Measurements from ENCODE around the gene RHBG.

RHBG gene

DNA sequence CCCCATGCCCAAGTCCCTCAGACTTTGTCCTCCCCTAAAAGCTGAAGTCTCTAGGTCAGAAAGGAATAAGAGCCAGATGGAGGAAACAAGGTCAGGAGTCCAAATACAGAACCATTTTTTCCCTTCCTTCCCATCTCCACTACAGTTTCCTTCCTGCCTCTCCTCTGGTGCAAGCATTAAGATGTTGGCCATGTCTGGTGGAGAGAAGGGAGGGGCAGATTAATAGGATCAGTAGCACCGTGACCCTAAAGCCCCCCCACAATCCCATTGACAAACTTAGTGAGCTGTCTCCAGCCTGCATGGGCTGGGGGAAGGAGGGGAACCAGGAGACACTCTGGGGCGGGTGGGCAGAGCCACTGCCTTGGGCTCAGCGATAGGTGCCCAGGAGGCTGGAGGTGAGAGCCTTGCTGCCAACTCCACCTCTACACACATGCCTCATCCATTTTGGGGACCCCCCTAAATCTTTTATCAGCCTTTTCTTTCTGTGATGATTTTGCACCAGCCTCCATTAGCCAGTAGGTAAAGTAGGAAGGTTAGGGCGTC lies 59.8 kb downstream of the RHBG start:
- no peak for DNase-seq

- no peak for DNase-seq
These were observed 60.5 kb downstream of the RHBG start for GRCh38 chr1:156429313-156430060.

DNA sequence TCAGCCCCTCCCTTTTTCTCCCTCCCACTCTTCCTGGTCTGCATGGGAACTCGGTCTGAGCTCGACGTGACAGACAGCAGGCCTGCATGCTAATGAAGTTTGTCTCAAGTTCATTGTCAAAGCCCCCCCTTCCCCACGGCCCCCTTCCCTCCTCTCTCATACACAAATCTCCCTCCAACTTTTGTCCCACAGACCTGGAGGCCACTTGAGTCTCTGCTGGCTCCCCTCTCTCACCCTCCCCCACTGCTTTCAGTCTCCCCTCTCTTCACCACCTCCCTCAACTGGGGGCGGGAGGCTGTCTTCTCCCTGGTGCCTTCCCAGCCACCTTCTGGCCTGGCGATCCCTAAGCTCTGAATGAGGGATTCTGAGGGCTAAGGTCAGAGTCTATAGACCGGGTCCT lies 61.3 kb downstream of the RHBG start:
- peak; percentile 61 for DNase-seq

DNA sequence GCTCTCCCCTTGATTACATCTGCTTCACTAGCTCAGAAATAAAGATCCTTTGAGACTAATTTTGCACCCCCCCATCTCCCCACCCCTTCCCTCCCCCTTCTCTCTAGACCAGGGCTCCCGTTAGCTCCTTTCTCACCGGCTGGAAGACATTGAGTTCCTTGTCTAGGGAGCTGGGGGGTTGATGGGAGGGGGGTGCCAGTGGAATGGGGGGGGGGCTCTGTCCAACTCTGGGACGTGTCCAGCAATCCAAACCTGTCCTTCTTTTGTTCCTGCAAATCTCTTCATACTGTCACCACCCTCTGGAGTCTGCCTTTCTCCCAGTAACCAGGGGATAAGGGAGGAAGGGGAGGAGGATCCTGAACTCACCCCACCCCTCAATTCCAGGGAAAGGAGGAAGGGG lies 61.9 kb downstream of the RHBG start:
- DNase-seq = no peak

- DNase-seq = no peak
These were observed 62.4 kb downstream of the RHBG start for GRCh38 chr1:156431366-156431765.

DNA sequence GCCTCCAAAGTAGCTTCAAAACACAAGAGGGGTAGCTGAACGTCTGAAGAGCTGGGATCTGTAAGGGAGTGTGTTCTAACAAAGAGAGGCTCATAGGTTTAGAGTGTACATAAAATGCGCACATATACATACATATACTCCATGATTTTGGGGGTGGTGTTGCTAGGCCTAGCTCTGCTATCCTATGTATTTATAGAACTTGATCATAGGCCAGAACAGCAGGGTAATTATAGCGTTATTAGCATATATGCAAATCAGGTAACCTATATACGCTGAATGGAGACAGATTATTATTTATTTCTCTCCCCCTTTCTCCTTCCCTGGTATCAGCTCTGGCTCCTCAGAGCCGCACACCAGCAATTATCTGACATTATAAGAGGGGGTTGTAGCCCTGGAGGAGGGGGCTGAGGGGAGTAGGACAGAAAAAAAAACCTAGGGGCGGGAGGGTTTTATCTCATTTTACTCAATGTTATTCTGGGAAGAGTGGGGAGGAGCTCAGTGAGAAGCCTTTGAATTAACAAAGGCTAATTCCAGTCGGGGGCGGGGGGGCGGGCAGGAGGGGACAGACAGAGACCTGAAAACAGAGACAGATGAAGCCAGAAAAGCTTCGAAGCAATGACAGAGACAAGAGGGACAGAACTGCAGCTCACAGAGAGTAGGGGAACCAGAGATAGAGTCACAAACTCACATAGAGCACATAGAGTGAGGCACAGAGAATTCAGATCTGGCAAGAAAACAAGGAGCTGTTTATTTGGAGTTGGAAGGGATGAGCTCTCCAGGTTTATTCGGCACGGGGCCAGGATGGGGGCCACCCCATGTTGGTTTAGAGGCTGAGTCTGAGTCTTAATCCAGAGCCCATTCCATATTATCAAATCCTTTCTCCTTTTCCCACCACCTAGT lies 63.0 kb downstream of the RHBG start:
- peak; percentile 89 for DNase-seq

DNA sequence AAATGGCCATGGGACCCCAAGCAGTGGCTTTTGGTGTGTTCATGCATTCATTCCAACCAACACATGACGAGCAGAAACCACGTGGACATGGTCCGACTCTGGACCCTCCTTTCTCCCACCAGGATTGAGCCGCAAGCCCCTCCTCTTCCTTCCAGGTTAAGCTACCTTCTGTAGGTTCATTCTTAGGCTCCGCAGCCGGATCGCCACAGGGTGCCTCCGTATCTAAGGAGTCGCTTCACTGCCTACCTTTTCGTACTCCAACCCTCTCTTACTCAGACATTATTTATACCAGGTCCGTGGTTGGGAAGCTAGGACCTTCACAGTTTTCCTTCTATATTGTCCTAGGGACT lies 63.6 kb downstream of the RHBG start:
- no peak for DNase-seq

DNA sequence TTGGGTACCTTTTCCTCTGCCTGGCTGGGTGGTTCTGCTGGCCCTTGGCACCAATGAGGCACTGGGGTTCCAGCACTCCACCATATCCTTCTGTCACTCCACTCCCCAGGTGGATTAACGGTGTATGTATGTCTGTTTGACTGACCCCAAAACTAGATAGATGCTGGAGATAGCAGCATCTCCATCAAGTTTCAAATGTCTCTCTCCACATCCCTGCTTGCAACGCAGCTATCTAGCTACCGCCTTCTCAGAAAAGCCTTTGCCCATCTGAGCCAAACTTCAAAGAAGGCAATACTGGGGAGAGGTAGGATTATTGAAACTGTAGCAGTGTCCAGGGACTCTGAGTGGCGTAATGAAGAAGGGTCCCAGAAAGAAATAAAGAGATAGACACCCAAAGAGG lies 64.0 kb downstream of the RHBG start:
- DNase-seq = no peak

DNA sequence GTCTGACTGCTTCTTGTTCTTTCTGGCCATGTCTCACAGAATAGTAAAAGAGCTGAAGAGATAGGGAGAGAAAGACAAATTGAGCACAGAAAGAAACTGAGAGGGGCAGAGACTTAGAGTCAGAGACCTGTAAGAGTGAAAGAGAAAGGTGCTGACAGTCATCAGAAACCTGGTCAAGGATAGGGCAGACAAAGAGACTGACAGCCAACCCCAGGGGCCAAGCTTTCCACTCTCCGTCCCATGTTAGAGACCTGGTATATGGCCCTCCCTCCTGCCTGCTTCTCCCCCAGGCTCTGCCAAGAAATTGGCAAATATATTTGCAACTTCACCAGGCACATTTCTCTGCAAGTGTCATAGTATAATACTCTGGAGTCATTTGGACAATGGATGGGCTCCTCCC lies 64.6 kb downstream of the RHBG start:
- DNase-seq = peak; percentile 66

All from NCI-H526 treated with DMSO at 0.1 percent for 48 hours (cell line).